B cell (primary cell): ENCODE data around the gene STAP2. TPM values are rescaled to one million over a fixed set of nuclear protein-coding genes. Genes with fewer than 3 reads are reported as not detected.
A peak's percentile ranks its signal among the peaks of the same experiment; 100 is the strongest.

ENCODE experiments used
- ATAC-seq: fragments of 200-7000 bp; cut with Tn5 transposase; one replicate; pipeline ENCODE4 v1.10.0; 2021; ENCODE audit warnings: low read depth, mild to moderate bottlenecking, moderate number of reproducible peaks, moderate library complexity
- CTCF ChIA-PET: fragments of 350-600 bp; sonication (Branson Sonifier 250); formaldehyde crosslinking; loops from one replicate; lab custom pipeline; 2021; ENCODE audit warnings: antibody characterized with exemption, inconsistent platforms; lab: Charles Lee
- POLR2A ChIA-PET: fragments of 350-600 bp; sonication (Branson Sonifier 250); formaldehyde crosslinking; loops from one replicate; lab custom pipeline; 2021; ENCODE audit warnings: antibody characterized with exemption; lab: Charles Lee
- DNase-seq: peaks from one replicate; pipeline ENCODE4 v3.0.0; 2013
- H2AFZ ChIP-seq: 2 replicates; pipeline ENCODE4 v1.6.1; 2012; ENCODE audit warnings: mild to moderate bottlenecking, low read depth, low read length; ENCODE audit not compliant: insufficient read depth, poor library complexity, severe bottlenecking
- H3K27ac ChIP-seq, 2 donors: 1 replicate in 1 of 2; 2 replicates in 1 of 2; pipeline ENCODE4 v1.5.1; 2012 to 2013; ENCODE audit warnings: low read length in 2 of 2, mild to moderate bottlenecking in 2 of 2, moderate library complexity in 1 of 2
- H3K27me3 ChIP-seq, 4 experiments: fragments of 200-600 bp in 1 of 4; sonication (generic) in 1 of 4; replicated peaks in 1 of 4; 1 replicate in 2 of 4; 2 replicates in 2 of 4; pipeline versions ENCODE4 v1.6.1 to v1.7.0; 2013 to 2016; ENCODE audit warnings: low read length in 3 of 4, mild to moderate bottlenecking in 2 of 4, mixed read lengths in 1 of 4, moderate library complexity in 1 of 4; ENCODE audit not compliant: insufficient read depth in 4 of 4, control insufficient read depth in 3 of 4; ENCODE audit errors: control extremely low read depth in 1 of 4
- H3K36me3 ChIP-seq, 2 experiments: replicated peaks in 1 of 2; 1 replicate in 1 of 2; 2 replicates in 1 of 2; pipeline versions ENCODE4 v1.6.1 to v1.7.1; 2013; ENCODE audit warnings: low read length in 1 of 2; ENCODE audit not compliant: insufficient read depth in 2 of 2, control insufficient read depth in 1 of 2; ENCODE audit errors: control extremely low read depth in 1 of 2, extremely low read depth in 1 of 2
- H3K4me1 ChIP-seq, 2 donors: fragments of 200-600 bp in 1 of 2; sonication (generic) in 1 of 2; 1 replicate in 1 of 2; 2 replicates in 1 of 2; pipeline versions ENCODE4 v1.5.1 to v1.6.1; 2013 to 2017; ENCODE audit warnings: low read length in 2 of 2; ENCODE audit not compliant: control insufficient read depth in 2 of 2, insufficient read depth in 2 of 2
- H3K4me2 ChIP-seq: replicated peaks from 2 replicates; pipeline ENCODE3; 2012; ENCODE audit warnings: mild to moderate bottlenecking, low read depth, low read length; ENCODE audit not compliant: poor library complexity, severe bottlenecking
- H3K4me3 ChIP-seq, 5 experiments: fragments of 200-600 bp in 1 of 5; sonication (generic) in 1 of 5; 1 replicate in 3 of 5; 2 replicates in 2 of 5; pipeline versions ENCODE4 v1.5.1 to v1.7.0; 2011 to 2016; ENCODE audit warnings: low read length in 4 of 5, mild to moderate bottlenecking in 4 of 5, low read depth in 2 of 5, control low read depth in 1 of 5, moderate library complexity in 1 of 5; ENCODE audit not compliant: insufficient read depth in 1 of 5; ENCODE audit errors: control extremely low read depth in 1 of 5, extremely low read depth in 1 of 5
- H3K79me2 ChIP-seq: fragments of 200-600 bp; sonication (generic); one replicate; pipeline ENCODE4 v1.6.0; 2016; ENCODE audit warnings: low read length; ENCODE audit not compliant: control insufficient read depth, insufficient read depth
- H3K9ac ChIP-seq: fragments of 200-600 bp; sonication (generic); 2 replicates; pipeline ENCODE4 v1.6.1; 2017; ENCODE audit warnings: mild to moderate bottlenecking, low read length, moderate library complexity
- H3K9me3 ChIP-seq, 3 donors: one replicate each; pipeline versions ENCODE4 v1.6.1 to v1.7.1; 2013; ENCODE audit warnings: low read length in 2 of 3; ENCODE audit not compliant: control insufficient read depth in 2 of 3, insufficient read depth in 1 of 3; ENCODE audit errors: control extremely low read depth in 1 of 3
- H4K20me1 ChIP-seq: 2 replicates; pipeline ENCODE4 v1.6.0; 2012; ENCODE audit warnings: mild to moderate bottlenecking, low read length; ENCODE audit not compliant: insufficient read depth, control insufficient read depth, poor library complexity, severe bottlenecking
- H3K27ac Mint-ChIP-seq: one replicate; pipeline ENCODE4 v1.8.0; 2021; ENCODE audit warnings: mixed read lengths
- H3K27me3 Mint-ChIP-seq: one replicate; pipeline ENCODE4 v1.8.0; 2021; ENCODE audit warnings: mixed read lengths
- H3K4me1 Mint-ChIP-seq: one replicate; pipeline ENCODE4 v1.8.0; 2021; ENCODE audit warnings: mixed read lengths
- H3K4me3 Mint-ChIP-seq: one replicate; pipeline ENCODE4 v1.8.0; 2021; ENCODE audit warnings: mixed read lengths
- H3K9me3 Mint-ChIP-seq: one replicate; pipeline ENCODE4 v1.8.0; 2022; ENCODE audit warnings: mixed read lengths; ENCODE audit not compliant: insufficient read depth
- EZH2 ChIP-seq: IDR thresholded peaks from 2 replicates; pipeline ENCODE4 v1.6.1; 2012; ENCODE audit warnings: borderline replicate concordance, low read depth, mild to moderate bottlenecking, moderate library complexity, low read length; ENCODE audit not compliant: insufficient read depth, poor library complexity, severe bottlenecking
- WGBS: methylation state at CpG from one replicate; pipeline ENCODE4 v1.1.5; 2013; ENCODE audit warnings: missing lambda C conversion rate; ENCODE audit not compliant: insufficient coverage; 5-methylcytosine and 5-hydroxymethylcytosine counted together
- intact Hi-C: fragments of 100-400 bp; cut with micrococcal nuclease; formaldehyde crosslinking; loops from one replicate; pipeline ENCODE4 v1.10.0; 2022
- polyA plus RNA-seq: library from polyadenylated mRNA; depleted of rRNA; stranded (reverse); fragments of >200 nt; gene quantifications from 2 replicates; pipeline ENCODE4 v1.2.3, GENCODE V29; 2012
- total RNA-seq, 2 donors: library from RNA; stranded (reverse); fragments of 120-200 nt in 1 of 2; gene quantifications; 1 replicate in 1 of 2; 2 replicates in 1 of 2; pipeline versions ENCODE4 v1.2.3 to v1.2.4, GENCODE V29; 2013 to 2022
- TF ChIP-seq, protein P1 (sequence below): fragments of 200-600 bp; IDR thresholded peaks from one replicate; pipeline ENCODE4 v1.8.0; 2022; ENCODE audit warnings: antibody characterized with exemption, mild to moderate bottlenecking

Gene STAP2
- total and polyA plus RNA-seq, 2 donors (not counting 1 experiment from before 2014, with no cell fraction given): 0.27 to 0.72 TPM

DNA sequence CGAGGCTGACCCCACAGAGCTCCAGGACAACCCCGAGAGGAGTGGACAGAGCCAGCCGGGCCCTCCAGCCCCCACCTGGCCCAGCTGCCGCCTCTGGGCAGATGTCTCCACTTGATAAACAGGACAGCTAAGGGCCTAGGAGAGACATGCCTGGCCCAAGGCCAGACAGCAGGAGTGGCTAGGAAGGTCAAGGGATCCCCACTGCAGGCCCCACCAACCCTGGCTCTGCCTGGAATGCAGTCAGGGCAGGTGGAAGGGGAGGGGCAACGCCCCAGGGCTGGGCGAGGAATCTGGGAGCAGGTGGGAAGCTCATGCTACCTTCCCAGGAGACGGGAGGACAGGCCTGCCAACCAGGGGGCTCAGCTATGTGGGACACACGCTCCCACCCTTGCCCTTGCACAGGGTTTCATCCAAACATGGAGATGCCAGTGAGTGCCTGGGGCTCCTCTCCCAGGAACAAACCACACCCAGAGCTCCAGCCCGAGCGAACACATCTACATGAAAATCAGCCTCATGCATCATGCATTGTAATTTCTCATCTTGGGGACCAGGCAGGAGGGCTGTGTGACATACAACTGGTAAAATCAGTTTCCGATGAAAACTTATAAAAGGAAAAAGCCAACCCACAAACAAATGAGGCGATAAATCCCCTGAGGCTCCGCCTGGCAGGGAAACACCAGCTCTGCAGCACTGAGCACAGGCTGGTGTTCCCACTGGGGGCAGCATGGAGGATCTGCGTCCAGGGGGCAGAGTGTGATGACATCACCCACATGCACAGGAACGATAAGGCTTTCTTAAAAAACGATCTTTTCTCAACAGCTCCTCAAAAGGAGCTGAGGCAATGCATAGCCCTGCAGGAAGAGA lies 36.8 kb upstream of the STAP2 start:
- H4K20me1 ChIP-seq: peaks cover 75% of the 10 kb centered on the region
- peaks cover 93% of the 10 kb centered on the region for H3K79me2 ChIP-seq
- no peak for TF ChIP-seq EZH2
- TF ChIP-seq, protein P1, sequence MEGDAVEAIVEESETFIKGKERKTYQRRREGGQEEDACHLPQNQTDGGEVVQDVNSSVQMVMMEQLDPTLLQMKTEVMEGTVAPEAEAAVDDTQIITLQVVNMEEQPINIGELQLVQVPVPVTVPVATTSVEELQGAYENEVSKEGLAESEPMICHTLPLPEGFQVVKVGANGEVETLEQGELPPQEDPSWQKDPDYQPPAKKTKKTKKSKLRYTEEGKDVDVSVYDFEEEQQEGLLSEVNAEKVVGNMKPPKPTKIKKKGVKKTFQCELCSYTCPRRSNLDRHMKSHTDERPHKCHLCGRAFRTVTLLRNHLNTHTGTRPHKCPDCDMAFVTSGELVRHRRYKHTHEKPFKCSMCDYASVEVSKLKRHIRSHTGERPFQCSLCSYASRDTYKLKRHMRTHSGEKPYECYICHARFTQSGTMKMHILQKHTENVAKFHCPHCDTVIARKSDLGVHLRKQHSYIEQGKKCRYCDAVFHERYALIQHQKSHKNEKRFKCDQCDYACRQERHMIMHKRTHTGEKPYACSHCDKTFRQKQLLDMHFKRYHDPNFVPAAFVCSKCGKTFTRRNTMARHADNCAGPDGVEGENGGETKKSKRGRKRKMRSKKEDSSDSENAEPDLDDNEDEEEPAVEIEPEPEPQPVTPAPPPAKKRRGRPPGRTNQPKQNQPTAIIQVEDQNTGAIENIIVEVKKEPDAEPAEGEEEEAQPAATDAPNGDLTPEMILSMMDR: peak; percentile 63
- peak overlapping the region; percentile 58 to 63 for H3K27ac ChIP-seq
- Mint-ChIP-seq H3K4me3 (peak overlapping the region; percentile 84), H3K9me3 (no peaks in the 10 kb centered on the region), H3K27ac (peak overlapping the region; percentile 87), H3K27me3 (no peaks in the 10 kb centered on the region), H3K4me1 (peaks cover 88% of the 10 kb centered on the region)
- H3K4me1 ChIP-seq: peaks cover 100% of the 10 kb centered on the region in 2 donors
- no peaks in the 10 kb centered on the region for H3K27me3 ChIP-seq
- intact Hi-C loops: loop anchor here (1.0 to 5.0 kb wide), 2 partner anchors 25 to 82 kb away; partner anchors contain the start of genes SH3GL1 and UBXN6
- 59% methylated on average over 8 of the region's 16 CpGs for WGBS
- POLR2A ChIA-PET: interaction anchor here (0.6 to 2.0 kb wide), 6 partner anchors 9 to 139 kb away, joined by 3 to 6 read pairs (median 4); partner anchors contain the start of genes CHAF1A, MPND and SH3GL1
- CTCF ChIA-PET: interaction anchor here (0.8 to 4.1 kb wide), 11 partner anchors 9 to 388 kb away, joined by 3 to 29 read pairs (median 4); partner anchors contain the start of genes CHAF1A, MPND and SH3GL1
- peak; percentile 85 for DNase-seq
- peak overlapping the region; percentile 96 for H3K4me2 ChIP-seq
- peak; percentile 70 for ATAC-seq
- H3K36me3 ChIP-seq: peaks cover 0 to 9% of the 10 kb centered on the region in 2 experiments
- peak overlapping the region in 3 of 5 experiments; percentile 38 to 56 (median 39) for H3K4me3 ChIP-seq
- H3K9ac ChIP-seq: peak overlapping the region; percentile 47
- H2AFZ ChIP-seq: peak overlapping the region; percentile 9
- H3K9me3 ChIP-seq: peaks cover 0 to 3% (median 0%) of the 10 kb centered on the region in 3 donors
